ENCODE data around the gene TMEM245. TPM values are rescaled to one million over a fixed set of nuclear protein-coding genes. Genes with fewer than 3 reads are reported as not detected.

The TMEM245 gene
- total RNA-seq, 2 donors from 2014 or later: 67.4 to 79.3 TPM

DNA sequence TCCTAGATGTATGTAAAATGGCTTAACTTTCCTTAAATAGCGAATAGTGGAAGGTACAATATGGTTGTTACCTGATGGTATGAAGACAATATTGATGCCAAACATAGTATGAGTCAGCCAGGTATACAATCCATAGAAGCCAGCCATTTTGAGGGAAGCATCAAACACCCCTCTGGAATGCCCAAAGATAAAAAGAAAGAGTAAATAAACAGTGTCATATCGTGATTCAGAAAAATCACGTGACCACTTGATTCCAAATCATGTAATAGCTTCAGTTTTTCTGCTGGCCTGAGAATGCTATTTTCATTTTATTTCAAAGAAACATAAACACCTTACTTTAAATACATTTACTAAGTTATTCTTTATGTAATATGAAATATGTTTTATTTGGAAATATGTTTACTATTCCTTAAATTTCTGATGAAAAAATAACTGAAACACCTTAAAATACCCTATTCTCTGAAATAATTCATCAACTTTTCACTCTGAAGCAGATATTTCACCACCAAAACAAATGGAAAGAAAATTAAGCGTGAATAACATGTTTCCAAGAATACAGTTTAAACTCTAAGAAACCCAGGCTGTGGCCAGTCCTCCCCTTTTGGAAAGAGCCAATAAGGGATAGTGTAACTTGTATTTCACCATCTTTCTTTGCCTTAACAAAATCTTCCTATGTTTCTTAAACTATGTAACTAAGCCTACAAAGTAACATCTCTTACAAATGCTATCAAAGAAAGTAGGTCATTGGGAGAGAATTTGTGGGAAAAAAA is 81.6 kb downstream of the TMEM245 start:
- intact Hi-C loops (cut with DNase I): no loop called here
- DNase-seq (no peak), ATAC-seq (no peak)

DNA sequence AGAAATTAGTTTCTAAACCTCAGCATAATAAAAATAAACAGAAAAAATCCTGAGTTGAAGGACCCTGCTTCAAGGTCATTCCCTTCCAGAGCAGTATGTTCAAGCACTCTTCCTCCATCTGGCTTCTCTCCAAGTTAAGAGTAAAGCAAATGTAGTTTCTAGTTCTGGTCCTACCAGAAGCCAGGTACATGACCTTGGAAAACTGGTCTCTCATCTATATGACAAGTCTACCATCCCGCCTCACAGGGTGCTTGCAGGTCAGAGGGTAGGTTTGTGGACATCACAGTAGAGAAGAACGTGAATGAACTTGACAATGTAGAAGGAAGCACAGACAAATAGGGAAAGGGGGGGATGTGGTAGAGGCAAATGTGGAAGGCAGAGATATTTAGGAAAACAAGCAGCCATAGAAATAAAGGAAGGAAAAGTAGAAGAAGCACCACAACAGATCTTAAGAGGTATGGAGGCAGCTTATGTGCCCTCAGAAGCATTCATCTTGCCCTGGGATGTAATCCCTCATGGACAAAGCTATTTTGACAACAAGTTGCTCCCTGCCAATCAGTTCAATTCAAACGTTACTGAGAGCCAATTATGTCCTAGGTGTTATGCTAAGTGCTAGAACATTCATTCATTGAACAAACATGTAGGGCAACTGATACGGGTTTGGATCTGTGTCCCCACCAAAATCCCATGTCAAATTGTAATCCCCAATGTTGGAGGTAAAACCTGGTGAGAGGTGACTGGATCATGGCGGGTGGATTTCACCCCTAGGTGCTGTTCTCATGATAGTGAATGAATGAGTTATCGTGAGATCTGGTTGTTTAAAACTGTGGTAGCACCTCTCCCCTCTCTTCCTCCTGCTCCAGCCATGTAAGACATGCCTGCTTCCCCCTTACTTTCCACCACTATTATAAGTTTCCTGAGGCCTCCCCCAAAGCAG is 82.7 kb downstream of the TMEM245 start:
- intact Hi-C loops (cut with DNase I): no loop called here
- DNase-seq (no peak), ATAC-seq (peak; percentile 15 to 37)

- ATAC-seq: peak; percentile 67 to 91
- peak; percentile 54 for DNase-seq
- intact Hi-C loops (cut with DNase I): no loop called here
Observed at GRCh38 chr9:109035684-109036423, 83.9 kb downstream of the TMEM245 start.

DNA sequence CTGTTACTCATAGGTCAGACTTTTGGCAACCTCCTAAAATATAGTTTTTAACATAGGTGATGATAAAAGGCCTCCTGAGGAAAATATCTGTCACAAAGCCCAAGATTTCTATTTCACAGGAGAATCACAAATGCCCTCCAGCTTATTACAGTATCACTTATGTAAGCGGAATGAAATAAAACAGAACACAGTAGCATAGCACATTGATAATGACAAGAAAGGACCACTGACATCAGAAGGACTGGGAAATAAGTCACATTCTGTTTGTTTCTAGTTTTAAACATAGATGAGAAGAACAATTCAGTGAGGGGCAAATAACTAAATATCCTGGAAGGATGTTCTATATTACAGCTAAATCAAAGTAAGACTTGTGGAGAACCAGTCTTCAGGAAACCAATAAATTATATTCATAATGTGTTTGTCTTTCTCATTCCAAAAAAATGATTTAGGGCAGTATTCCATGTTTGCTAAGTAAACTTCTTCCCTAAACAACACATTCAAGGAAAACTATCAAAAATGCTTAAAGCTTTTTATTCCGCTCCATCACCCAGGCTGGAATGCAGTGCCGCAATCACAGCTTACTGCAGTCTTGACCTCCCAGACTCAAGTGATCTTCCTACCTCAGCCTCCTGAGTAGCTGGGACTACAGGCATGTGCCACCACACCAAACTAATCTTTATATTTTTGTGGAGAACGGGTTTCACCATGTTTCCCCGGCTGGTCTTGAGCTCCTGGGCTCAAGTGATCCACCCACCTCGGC is 85.6 kb downstream of the TMEM245 start:
- no peak for ATAC-seq
- DNase-seq: no peak
- intact Hi-C loops (cut with DNase I): no loop called here

GRCh38 chr9:109031241-109031640 is 88.5 kb downstream of the TMEM245 start:
- intact Hi-C loops (cut with DNase I): no loop called here
- no peak for ATAC-seq
- no peak for DNase-seq

- ATAC-seq (no peak), DNase-seq (no peak)
- intact Hi-C loops (cut with DNase I): no loop called here
Observed at GRCh38 chr9:109030426-109030825, 89.3 kb downstream of the TMEM245 start.

DNA sequence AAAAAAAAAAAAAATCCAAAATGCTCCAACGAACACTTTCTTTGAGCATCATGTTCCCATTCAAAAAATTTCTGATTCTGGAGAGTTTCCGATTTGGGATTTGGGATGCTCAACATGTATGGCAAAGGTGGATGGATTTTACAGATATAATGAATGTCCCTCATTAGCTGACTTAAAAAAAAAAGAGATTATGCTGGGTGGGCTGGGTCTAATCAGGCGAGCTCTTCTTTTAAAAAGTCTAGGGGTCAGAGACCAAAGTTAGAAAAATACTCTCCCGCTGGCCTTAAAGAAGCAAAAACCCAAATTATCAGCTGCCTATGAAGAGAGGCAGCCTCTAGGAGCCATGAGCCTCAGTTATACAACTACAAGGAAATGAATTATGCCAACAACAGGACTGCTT is 91.3 kb downstream of the TMEM245 start:
- intact Hi-C loops (cut with DNase I): no loop called here
- ATAC-seq: no peak
- no peak for DNase-seq

- intact Hi-C loops (cut with DNase I): no loop called here
- ATAC-seq: peak; percentile 36 to 55
- peak; percentile 41 for DNase-seq
Observed at GRCh38 chr9:109027176-109027575, 92.6 kb downstream of the TMEM245 start.

DNA sequence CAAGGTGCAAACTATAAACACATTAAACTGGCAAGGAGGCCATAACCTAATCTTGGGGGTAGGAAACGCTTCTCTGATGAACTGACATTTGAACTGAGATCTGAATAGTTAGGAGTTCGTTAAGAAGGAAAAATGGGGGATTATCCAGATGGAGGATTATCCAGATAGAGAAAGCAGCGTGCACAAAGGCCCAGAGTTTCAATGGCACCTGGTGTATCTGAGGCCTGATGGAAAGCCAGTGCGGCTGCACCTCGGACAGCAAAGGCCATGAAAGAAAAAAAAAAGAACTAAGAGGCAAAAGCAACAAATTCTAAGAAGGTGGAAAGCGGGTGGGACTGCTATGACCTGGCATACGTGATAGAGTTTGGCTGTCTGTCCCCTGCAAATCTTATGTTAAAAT is 93.4 kb downstream of the TMEM245 start:
- intact Hi-C loops (cut with DNase I): no loop called here
- ATAC-seq (no peak), DNase-seq (no peak)

DNA sequence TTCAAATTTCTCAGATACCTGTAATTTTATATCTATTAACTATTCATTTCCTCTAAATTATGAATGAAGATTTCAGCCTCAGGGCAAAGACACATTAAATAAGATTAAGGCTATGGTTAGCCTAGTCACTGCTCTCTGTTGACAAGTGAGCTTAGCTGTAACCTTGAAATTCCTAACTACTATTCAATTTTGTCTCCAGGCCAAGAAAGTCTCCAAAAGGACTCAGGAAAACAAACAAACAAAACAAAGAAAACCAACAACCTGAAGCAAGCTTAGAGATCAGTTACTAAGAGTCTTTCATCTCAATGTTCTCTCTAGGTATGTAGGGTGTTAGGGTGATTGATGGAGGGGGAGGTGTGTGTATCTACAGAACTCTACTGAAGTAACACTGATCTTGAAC is 96.9 kb downstream of the TMEM245 start:
- intact Hi-C loops (cut with DNase I): no loop called here
- ATAC-seq (peak; percentile 17 to 50), DNase-seq (no peak)

DNA sequence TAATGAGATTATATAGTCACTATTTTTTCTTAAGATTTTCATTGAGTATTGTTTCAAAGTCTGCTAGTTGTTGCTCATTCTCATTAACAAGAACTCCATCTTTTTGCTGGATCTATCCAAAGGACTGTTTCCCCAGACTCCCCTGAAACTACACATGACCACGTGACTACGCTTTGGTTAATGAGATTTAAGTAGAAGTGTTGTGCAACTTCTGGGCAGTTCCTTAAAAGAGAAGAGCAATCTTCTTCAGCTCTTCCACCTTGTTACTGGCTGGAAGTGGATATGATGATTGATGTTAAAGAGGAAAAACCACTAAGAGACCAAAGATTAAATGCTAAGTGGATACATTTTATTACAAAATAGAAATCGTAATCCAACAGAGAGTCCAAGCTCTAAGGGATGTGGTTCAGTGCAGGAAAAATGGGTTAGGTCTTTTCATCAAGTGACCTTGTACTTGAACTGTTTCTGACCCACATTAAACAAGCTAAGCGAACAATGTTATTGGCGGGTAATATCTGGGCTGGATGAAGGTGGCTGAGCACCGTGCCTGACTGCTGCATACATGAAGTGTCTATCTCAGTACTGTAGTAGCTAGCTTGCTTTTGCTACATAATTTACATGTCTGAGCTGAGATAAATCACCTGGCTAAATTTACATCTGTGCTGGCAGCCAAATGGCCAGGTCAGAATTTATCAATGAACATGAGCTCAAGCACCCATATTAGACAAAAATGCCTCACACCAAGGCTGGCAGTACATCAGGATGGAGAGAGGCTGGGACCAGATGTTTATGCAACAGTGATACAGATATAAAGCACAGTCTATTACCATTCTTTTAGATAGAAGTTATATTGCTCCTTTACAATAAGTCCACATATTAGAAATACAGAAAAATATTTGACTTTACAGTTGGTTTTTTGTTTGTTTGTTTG is 98.9 kb downstream of the TMEM245 start:
- ATAC-seq: peak in 1 of 2 donors; percentile 21
- intact Hi-C loops (cut with DNase I): no loop called here
- DNase-seq: no peak

GRCh38 chr9:109020113-109020512 is 99.6 kb downstream of the TMEM245 start:
- DNase-seq (no peak), ATAC-seq (no peak)
- intact Hi-C loops (cut with DNase I): no loop called here

- intact Hi-C loops (cut with DNase I): no loop called here
- DNase-seq (no peak), ATAC-seq (no peak)
Observed at GRCh38 chr9:109019420-109019819, 100.3 kb downstream of the TMEM245 start.

DNA sequence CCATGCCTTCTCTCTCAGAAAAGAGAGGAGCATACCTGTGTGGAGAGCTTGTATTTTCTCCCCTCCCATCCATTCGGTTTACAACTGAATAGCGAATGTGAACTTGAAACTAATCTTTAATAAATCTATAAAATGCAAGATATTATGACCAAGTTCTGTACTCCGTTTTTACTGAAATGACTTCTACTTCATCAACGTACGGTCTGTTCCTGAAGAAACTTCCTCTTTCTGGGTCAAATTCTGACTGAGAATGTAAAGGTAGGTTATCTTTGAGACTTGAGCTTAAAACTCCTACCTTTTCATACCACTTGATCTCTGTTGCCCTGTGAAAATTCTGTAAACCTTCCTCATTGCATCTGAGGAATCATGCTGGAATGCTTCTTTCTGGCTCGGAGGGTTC is 102.3 kb downstream of the TMEM245 start:
- DNase-seq (no peak), ATAC-seq (no peak)
- intact Hi-C loops (cut with DNase I): no loop called here

- intact Hi-C loops (cut with DNase I): no loop called here
- DNase-seq (no peak), ATAC-seq (no peak)
Observed at GRCh38 chr9:109017061-109017460, 102.7 kb downstream of the TMEM245 start.

DNA sequence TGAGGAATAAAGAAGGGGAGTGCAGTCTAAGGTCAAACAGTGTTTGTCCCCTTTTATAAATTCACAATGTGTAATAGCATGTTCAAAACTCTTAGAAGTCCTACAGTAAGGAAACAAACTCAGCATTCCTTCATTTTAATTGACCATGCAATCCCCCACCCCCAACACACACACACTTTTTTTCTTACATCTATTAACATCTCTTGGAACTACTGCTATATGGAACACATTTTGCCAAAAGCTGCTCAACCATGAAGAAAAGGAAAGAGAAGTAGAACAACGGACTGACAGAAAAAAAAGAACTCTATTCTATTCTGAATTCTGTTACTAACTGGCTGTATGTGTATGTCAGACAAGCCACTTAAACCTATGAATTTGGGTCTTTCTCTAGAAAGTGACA is 103.6 kb downstream of the TMEM245 start:
- intact Hi-C loops (cut with DNase I): no loop called here
- no peak for DNase-seq
- no peak for ATAC-seq

DNA sequence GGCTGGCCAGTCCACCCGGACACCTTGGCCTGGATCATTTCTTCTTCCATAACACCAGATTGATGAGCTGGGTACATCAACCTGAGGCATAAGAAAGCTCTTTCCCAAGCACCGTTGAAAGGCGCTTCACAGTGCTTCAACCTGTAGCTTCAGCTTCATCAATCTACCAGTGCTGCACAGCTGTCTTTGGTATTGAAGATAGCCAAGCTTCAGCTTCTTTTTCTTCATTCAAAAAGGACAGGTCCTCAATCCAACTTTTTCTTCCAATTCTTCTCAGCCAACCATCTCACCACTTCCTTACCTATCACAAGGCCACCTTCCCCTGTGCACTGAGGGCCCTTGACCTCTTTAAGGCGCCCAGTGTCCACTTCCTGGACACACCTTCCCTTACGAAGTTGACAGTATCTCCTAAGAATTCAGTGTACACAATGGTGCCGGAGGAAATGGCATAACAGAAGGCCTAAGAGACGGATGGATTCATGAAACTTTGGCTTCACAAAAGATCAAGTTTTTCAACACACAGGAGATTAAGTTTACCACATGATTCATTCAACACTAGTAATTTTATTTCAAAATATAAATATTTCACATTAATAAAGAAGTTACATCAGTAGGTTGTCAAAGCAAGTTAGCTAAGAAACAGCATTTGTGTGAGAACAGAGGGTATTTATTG is 105.0 kb downstream of the TMEM245 start:
- intact Hi-C loops (cut with DNase I): no loop called here
- no peak for ATAC-seq
- no peak for DNase-seq
